HepG2 (cell line): ENCODE results near the gene ZBP1. TPM values are rescaled to one million over a fixed set of nuclear protein-coding genes. Genes with fewer than 3 reads are reported as not detected.

Source experiments
- ARNTL ChIP-seq: sonication (generic); formaldehyde crosslinking; IDR thresholded peaks from 2 replicates; pipeline ENCODE4 v1.4.0; 2020; ENCODE audit warnings: mild to moderate bottlenecking, missing genetic modification reagents
- CERS6 ChIP-seq: sonication (generic); formaldehyde crosslinking; IDR thresholded peaks from 2 replicates; pipeline ENCODE4 v1.5.0; 2020; ENCODE audit warnings: missing genetic modification reagents
- E2F2 ChIP-seq: sonication (generic); formaldehyde crosslinking; IDR thresholded peaks from 2 replicates; pipeline ENCODE4 v1.4.0; 2020; ENCODE audit warnings: missing genetic modification reagents, borderline replicate concordance
- E2F5 ChIP-seq: sonication (generic); formaldehyde crosslinking; conservative IDR thresholded peaks from 2 replicates; pipeline ENCODE4 v1.4.0; 2020; ENCODE audit warnings: missing genetic modification reagents
- FOXK1 ChIP-seq: sonication (generic); formaldehyde crosslinking; IDR thresholded peaks from 2 replicates; pipeline ENCODE4 v1.4.0; 2020; ENCODE audit warnings: low read depth, missing genetic modification reagents, borderline replicate concordance
- GABPA ChIP-seq, 2 experiments: IDR thresholded peaks; 2 replicates each; pipeline ENCODE4 v1.6.1; 2011 to 2016; ENCODE audit warnings: low read depth in 2 of 2, low read length in 1 of 2, missing biosample characterization in 1 of 2, missing genetic modification characterization in 1 of 2
- IRF2 ChIP-seq: IDR thresholded peaks from 2 replicates; pipeline ENCODE4 v1.6.1; 2018; ENCODE audit warnings: missing genetic modification reagents, missing compliant biosample characterization
- MLLT10 ChIP-seq: sonication (generic); formaldehyde crosslinking; IDR thresholded peaks from 2 replicates; pipeline ENCODE4 v1.4.0; 2020; ENCODE audit warnings: missing genetic modification reagents
- NR1H2 ChIP-seq: sonication (generic); formaldehyde crosslinking; IDR thresholded peaks from 2 replicates; pipeline ENCODE4 v1.8.1; 2022; ENCODE audit warnings: low read depth, missing genetic modification reagents, borderline replicate concordance
- PATZ1 ChIP-seq: sonication (generic); formaldehyde crosslinking; IDR thresholded peaks from 2 replicates; pipeline ENCODE4 v1.4.0; 2020; ENCODE audit warnings: missing genetic modification reagents
- PHF5A ChIP-seq: IDR thresholded peaks from one replicate; pipeline ENCODE4 v1.6.1; 2018; ENCODE audit warnings: low read depth, missing genetic modification reagents; ENCODE audit not compliant: unreplicated experiment
- RARA ChIP-seq: IDR thresholded peaks from 2 replicates; pipeline ENCODE4 v1.6.1; 2016; ENCODE audit warnings: missing genetic modification reagents, missing compliant biosample characterization
- TFE3 ChIP-seq: IDR thresholded peaks from 2 replicates; pipeline ENCODE4 v1.6.1; 2016
- ZBTB38 ChIP-seq: sonication (generic); formaldehyde crosslinking; IDR thresholded peaks from 2 replicates; pipeline ENCODE4 v1.5.1; 2020; ENCODE audit warnings: mild to moderate bottlenecking, missing genetic modification reagents
- ZNF230 ChIP-seq: sonication (generic); formaldehyde crosslinking; IDR thresholded peaks from 2 replicates; pipeline ENCODE4 v1.4.0; 2020; ENCODE audit warnings: mild to moderate bottlenecking, missing genetic modification reagents
- ZNF292 ChIP-seq: sonication (generic); formaldehyde crosslinking; IDR thresholded peaks from 2 replicates; pipeline ENCODE4 v1.8.1; 2022; ENCODE audit warnings: mild to moderate bottlenecking, low read depth, missing genetic modification reagents, borderline replicate concordance
- ZNF3 ChIP-seq: IDR thresholded peaks from 2 replicates; pipeline ENCODE4 v1.7.0; 2017; ENCODE audit warnings: inconsistent platforms
- ZNF30 ChIP-seq: sonication (generic); formaldehyde crosslinking; IDR thresholded peaks from 2 replicates; pipeline ENCODE4 v1.5.0; 2020; ENCODE audit warnings: mild to moderate bottlenecking, missing genetic modification reagents
- ZNF432 ChIP-seq: sonication (generic); formaldehyde crosslinking; IDR thresholded peaks from 2 replicates; pipeline ENCODE4 v1.5.0; 2020; ENCODE audit warnings: missing genetic modification reagents, mild to moderate bottlenecking, borderline replicate concordance
- ZSCAN12 ChIP-seq: sonication (generic); formaldehyde crosslinking; IDR thresholded peaks from 2 replicates; pipeline ENCODE4 v1.9.0; 2021; ENCODE audit warnings: mild to moderate bottlenecking, missing genetic modification reagents
- ZSCAN31 ChIP-seq: sonication (generic); formaldehyde crosslinking; IDR thresholded peaks from 2 replicates; pipeline ENCODE4 v1.5.0; 2020; ENCODE audit warnings: low read depth, mild to moderate bottlenecking, missing genetic modification reagents
- polyA plus RNA-seq, 8 experiments: library from polyadenylated mRNA; depleted of rRNA in 3 of 8; stranded (reverse) in 7 of 8; unstranded in 1 of 8; fragments of >200 nt; fragmentation: Illumina TruSeq in 4 of 8; extraction: Trizol in 4 of 8; gene quantifications; 2 replicates each; pipeline versions ENCODE4 v1.2.1 to v1.2.3, GENCODE V29; 2011 to 2016; ENCODE audit warnings: low read depth in 4 of 8, missing spikeins in 1 of 8, mixed read lengths in 1 of 8; ENCODE audit not compliant: insufficient read depth in 1 of 8
- total RNA-seq, 5 experiments: library from RNA; depleted of rRNA; stranded (reverse); fragments of >200 nt; fragmentation: Illumina TruSeq; extraction: Trizol; gene quantifications; 2 replicates each; pipeline ENCODE4 v1.2.3, GENCODE V29; 2016; ENCODE audit warnings: low read depth in 1 of 5

ZBP1 gene
- total and polyA plus RNA-seq, 2 of the 13 experiments (the other 11 are each of a cell fraction or from before 2014, with no cell fraction given) = not detected

- TF ChIP-seq NR1H2 (CRISPR knock-in tag) (0 out of 2 replicates have a peak, but pooled peaks have one; percentile 24), RARA (CRISPR knock-in tag) (peak; percentile 99), MLLT10 (CRISPR knock-in tag) (no peak), ZNF30 (no peak), IRF2 (CRISPR knock-in tag) (peak; percentile 93), GABPA (IDR thresholded peaks at IDR 0.05; ENCODE audit: low read depth, low read length) (no peak), GABPA (CRISPR knock-in tag; IDR thresholded peaks at IDR 0.05; ENCODE audit: low read depth) (peak; percentile 65), FOXK1 (CRISPR knock-in tag) (peak; percentile 95; the same call in 1 of the 2 replicates), ZNF230 (0 out of 2 replicates have a peak, but pooled peaks have one; percentile 73), ZNF432 (no peak), ZNF292 (CRISPR knock-in tag) (peak; percentile 95), PATZ1 (CRISPR knock-in tag) (peak; percentile 74), ZBTB38 (peak; percentile 95), E2F5 (CRISPR knock-in tag) (0 out of 2 replicates have a peak, but pooled peaks have one; percentile 21), E2F2 (CRISPR knock-in tag) (peak; percentile 24; the same call in 1 of the 2 replicates), ZNF3 (CRISPR knock-in tag) (0 out of 2 replicates have a peak, but pooled peaks have one; percentile 33), CERS6 (CRISPR knock-in tag) (no peak), PHF5A (CRISPR knock-in tag) (peak; percentile 97), ZSCAN12 (no peak), ARNTL (CRISPR knock-in tag) (peak; percentile 77), TFE3 (CRISPR knock-in tag) (peak; percentile 94), ZSCAN31 (CRISPR knock-in tag) (peak; percentile 90)
These were observed 32.8 kb downstream of the ZBP1 start (continued) for GRCh38 chr20:57587278-57587988.
